HL-60 (cell line): ENCODE measurements around the gene FIBIN.

Source experiments
- CTCF ChIP-seq: IDR thresholded peaks from one replicate; pipeline ENCODE4 v1.5.1; 2011; ENCODE audit warnings: low read length, control low read depth, inconsistent platforms; ENCODE audit not compliant: insufficient read depth
- GABPA ChIP-seq: IDR thresholded peaks from 2 replicates; pipeline ENCODE4 v1.6.1; 2012; ENCODE audit warnings: low read depth
- POLR2AphosphoS5 ChIP-seq: IDR thresholded peaks from 2 replicates; pipeline ENCODE4 v1.6.1; 2012; ENCODE audit warnings: low read depth
- REST ChIP-seq: IDR thresholded peaks from 2 replicates; pipeline ENCODE4 v1.6.1; 2012; ENCODE audit warnings: low read depth; ENCODE audit not compliant: insufficient replicate concordance

GRCh38 chr11:26964339-26964738, 29.6 kb upstream of the FIBIN start:
- TF ChIP-seq CTCF, result no peak
- no peak for TF ChIP-seq POLR2AphosphoS5
- TF ChIP-seq REST, result no peak
- no peak for TF ChIP-seq GABPA
